GM12878 (cell line): ENCODE measurements around the gene TBCD. TPM values are rescaled to one million over a fixed set of nuclear protein-coding genes. Genes with fewer than 3 reads are reported as not detected.

ENCODE experiments used
- BHLHE40 ChIP-seq, 2 experiments: fragments of 450-650 bp in 1 of 2; IDR thresholded peaks; 2 replicates each; pipeline ENCODE4 v1.6.1; 2011 to 2017; ENCODE audit warnings: low read depth in 2 of 2, borderline replicate concordance in 1 of 2, improper control_type of control experiment in 1 of 2, low read length in 1 of 2, mild to moderate bottlenecking in 1 of 2
- CBFB ChIP-seq: IDR thresholded peaks from 2 replicates; pipeline ENCODE4 v1.6.1; 2016; ENCODE audit warnings: antibody characterized with exemption, low read depth
- CEBPB ChIP-seq, 2 experiments: fragments of 150-350 bp in 1 of 2; IDR thresholded peaks; 2 replicates each; pipeline ENCODE4 v1.6.1; 2012 to 2014; ENCODE audit warnings: low read depth in 2 of 2, low read length in 2 of 2, borderline replicate concordance in 1 of 2, inconsistent platforms in 1 of 2
- CHD4 ChIP-seq: fragments of 200-600 bp; sonication (generic); IDR thresholded peaks from 2 replicates; pipeline ENCODE4 v1.6.1; 2016; ENCODE audit warnings: mild to moderate bottlenecking
- CREB1 ChIP-seq: IDR thresholded peaks from 2 replicates; pipeline ENCODE4 v1.6.1; 2012; ENCODE audit warnings: low read depth, mild to moderate bottlenecking, inconsistent platforms
- CTCF ChIP-seq, 3 experiments: IDR thresholded peaks in 2 of 3; conservative IDR thresholded peaks in 1 of 3; 2 replicates each; pipeline ENCODE4 v1.5.1; 2011; ENCODE audit warnings: low read depth in 3 of 3, low read length in 3 of 3, mild to moderate bottlenecking in 3 of 3, control low read depth in 2 of 3, moderate library complexity in 2 of 3, inconsistent platforms in 1 of 3, mixed read lengths in 1 of 3; ENCODE audit not compliant: control insufficient read depth in 2 of 3, insufficient read depth in 1 of 3; ENCODE audit errors: extremely low read depth in 1 of 3
- EED ChIP-seq: sonication (generic); IDR thresholded peaks from 2 replicates; pipeline ENCODE4 v1.6.1; 2016; ENCODE audit warnings: antibody characterized with exemption, low read depth
- ETV6 ChIP-seq, 2 experiments: fragments of 450-650 bp in 1 of 2; IDR thresholded peaks in 1 of 2; conservative IDR thresholded peaks in 1 of 2; 2 replicates each; pipeline ENCODE4 v1.6.1; 2014; ENCODE audit warnings: antibody characterized with exemption in 1 of 2, borderline replicate concordance in 1 of 2, low read depth in 1 of 2, mild to moderate bottlenecking in 1 of 2, moderate library complexity in 1 of 2
- FOXM1 ChIP-seq: IDR thresholded peaks from 2 replicates; pipeline ENCODE4 v1.6.1; 2012; ENCODE audit warnings: low read depth, mild to moderate bottlenecking, inconsistent platforms, low read length, moderate library complexity
- IKZF1 ChIP-seq: fragments of 450-650 bp; conservative IDR thresholded peaks from 2 replicates; pipeline ENCODE4 v1.6.1; 2017; ENCODE audit warnings: antibody characterized with exemption, mild to moderate bottlenecking
- IRF4 ChIP-seq: IDR thresholded peaks from 2 replicates; pipeline ENCODE4 v1.6.1; 2011; ENCODE audit warnings: low read depth, low read length
- IRF5 ChIP-seq: fragments of 450-650 bp; IDR thresholded peaks from 2 replicates; pipeline ENCODE4 v1.6.1; 2017; ENCODE audit warnings: borderline replicate concordance
- JUND ChIP-seq: IDR thresholded peaks from 2 replicates; pipeline ENCODE4 v1.6.1; 2012; ENCODE audit warnings: low read depth, mild to moderate bottlenecking, low read length, improper control_type of control experiment, moderate library complexity
- MTA2 ChIP-seq: fragments of 450-650 bp; IDR thresholded peaks from 2 replicates; pipeline ENCODE4 v1.6.1; 2016; ENCODE audit warnings: low read depth, mild to moderate bottlenecking, moderate library complexity
- MYC ChIP-seq: IDR thresholded peaks from 2 replicates; pipeline ENCODE4 v1.6.1; 2011; ENCODE audit warnings: mild to moderate bottlenecking, low read length, moderate library complexity, inconsistent platforms; ENCODE audit not compliant: insufficient read depth, insufficient replicate concordance, insufficient read length, severe bottlenecking
- NFIC ChIP-seq: IDR thresholded peaks from 2 replicates; pipeline ENCODE4 v1.6.1; 2012; ENCODE audit warnings: low read depth, mild to moderate bottlenecking, inconsistent platforms, low read length, moderate library complexity
- NFYB ChIP-seq: IDR thresholded peaks from 2 replicates; pipeline ENCODE4 v1.6.1; 2011; ENCODE audit warnings: low read depth, mild to moderate bottlenecking, low read length, improper control_type of control experiment, moderate library complexity; ENCODE audit not compliant: insufficient read depth
- NR2F1 ChIP-seq: fragments of 450-650 bp; conservative IDR thresholded peaks from 2 replicates; pipeline ENCODE4 v1.6.1; 2017; ENCODE audit warnings: mild to moderate bottlenecking
- POLR2AphosphoS2 ChIP-seq: IDR thresholded peaks from 2 replicates; pipeline ENCODE4 v1.6.1; 2011; ENCODE audit warnings: low read depth, mild to moderate bottlenecking, low read length, improper control_type of control experiment, moderate library complexity
- SKIL ChIP-seq: fragments of 450-650 bp; IDR thresholded peaks from 2 replicates; pipeline ENCODE4 v1.6.1; 2017; ENCODE audit warnings: mild to moderate bottlenecking, low read depth, inconsistent platforms; ENCODE audit not compliant: poor library complexity, severe bottlenecking
- SMAD5 ChIP-seq: IDR thresholded peaks from 2 replicates; pipeline ENCODE4 v1.6.1; 2016; ENCODE audit warnings: antibody characterized with exemption, low read depth
- SMARCA5 ChIP-seq: fragments of 450-650 bp; IDR thresholded peaks from 2 replicates; pipeline ENCODE4 v1.6.1; 2017; ENCODE audit warnings: mild to moderate bottlenecking
- SUPT20H ChIP-seq: IDR thresholded peaks from 2 replicates; pipeline ENCODE4 v1.6.1; 2011; ENCODE audit warnings: low read depth, mild to moderate bottlenecking, low read length, moderate library complexity, borderline replicate concordance; ENCODE audit not compliant: control insufficient read depth
- ZZZ3 ChIP-seq: IDR thresholded peaks from 2 replicates; pipeline ENCODE4 v1.6.1; 2011; ENCODE audit warnings: low read depth; ENCODE audit not compliant: control insufficient read depth, insufficient read length
- polyA plus RNA-seq, 11 experiments: library from polyadenylated mRNA; depleted of rRNA in 4 of 11; unstranded in 6 of 11; stranded (reverse) in 5 of 11; fragments of >200 nt; fragmentation: Nextera tagmentation in 4 of 11; fragmentation: Illumina TruSeq in 1 of 11; extraction: Ambion mirVana in 4 of 11; extraction: Trizol in 1 of 11; gene quantifications; 1 replicate in 1 of 11; 2 replicates in 10 of 11; pipeline versions ENCODE4 v1.2.1 to v1.2.3, GENCODE V29; 2011 to 2016; ENCODE audit warnings: inconsistent platforms in 2 of 11, missing spikeins in 2 of 11, low read depth in 1 of 11
- total RNA-seq, 4 experiments: library from RNA; depleted of rRNA in 3 of 4; stranded (reverse); fragments of >200 nt in 3 of 4; fragmentation: Illumina TruSeq in 1 of 4; extraction: Trizol in 1 of 4; gene quantifications; 2 replicates each; pipeline versions ENCODE4 v1.2.1 to v1.2.3, GENCODE V29; 2013 to 2021

Gene TBCD
- total and polyA plus RNA-seq, 10 of the 15 experiments (the other 5 are each of a cell fraction or from before 2014, with no cell fraction given): 10.3 to 114 (median 52.4) TPM

- no peak for TF ChIP-seq IRF5
- TF ChIP-seq SMAD5: no peak
- TF ChIP-seq MTA2: peak; percentile 42; the same call in 1 of the 2 replicates
- no peak for TF ChIP-seq SKIL
- TF ChIP-seq CREB1: no peak
- TF ChIP-seq POLR2AphosphoS2: peak; percentile 43; the same call in 1 of the 2 replicates
- TF ChIP-seq SUPT20H: no peak
- TF ChIP-seq SMARCA5: peak; percentile 56; the same call in 1 of the 2 replicates
- no peak for TF ChIP-seq CBFB
- peak; percentile 75 for TF ChIP-seq NR2F1
- no peak for TF ChIP-seq MYC
- TF ChIP-seq IRF4: no peak
- 0 out of 6 replicates have a peak, but pooled peaks of 1 of the 3 experiments have one; percentile 10 for TF ChIP-seq CTCF (IDR thresholded peaks at IDR 0.05 in 2 of 3, conservative IDR thresholded peaks at IDR 0.05 in 1 of 3; ENCODE audit: control insufficient read depth in 2 of 3, extremely low read depth in 1 of 3, insufficient read depth in 1 of 3, low read depth in 3 of 3, low read length in 3 of 3)
- TF ChIP-seq ETV6 (conservative IDR thresholded peaks at IDR 0.05 in 1 of 2, IDR thresholded peaks at IDR 0.05 in 1 of 2; ENCODE audit: borderline replicate concordance in 1 of 2, low read depth in 1 of 2): no peak
- TF ChIP-seq JUND: no peak
- no peak for TF ChIP-seq FOXM1
- no peak for TF ChIP-seq CEBPB (IDR thresholded peaks at IDR 0.05; ENCODE audit: borderline replicate concordance in 1 of 2, low read depth in 2 of 2, low read length in 2 of 2)
- no peak for TF ChIP-seq EED
- TF ChIP-seq BHLHE40 (IDR thresholded peaks at IDR 0.05; ENCODE audit: borderline replicate concordance in 1 of 2, low read depth in 2 of 2, low read length in 1 of 2): peak; percentile 45 to 79; a peak in 3 of 4 replicates
- peak; percentile 63 for TF ChIP-seq IKZF1
- TF ChIP-seq CHD4: no peak
- no peak for TF ChIP-seq NFYB
- TF ChIP-seq NFIC: no peak
- TF ChIP-seq ZZZ3: no peak
Observed at GRCh38 chr17:82859431-82860403, 107.9 kb downstream of the TBCD start (continued).
